Activated T-helper 1 cell treated with anti-CD3 and anti-CD28 coated beads, Interleukin-2, amount 50 U/mL, for 16 hours (primary cell): ENCODE results near the gene HARS1.
A peak's percentile ranks its signal among the peaks of the same experiment; 100 is the strongest.
"Not testable (repeated sequence)": the region's sequence is repeated elsewhere in the genome, so short reads cannot be mapped to it uniquely, and the experiment has no call there.

Experiments used
- DNase-seq, 2 donors: peaks; one replicate each; pipeline ENCODE4 v3.0.0-alpha.2; 2020; ENCODE audit warnings: low read depth in 1 of 2, low spot score in 1 of 2

Gene HARS1

GRCh38 chr5:140690941-140691924, at the start of gene HARS1, which contains the start of gene HARS2:
HARS1 (minus strand) TSS chr5:140691370; CDS start chr5:140691304, 66 bp downstream.
HARS2 (plus strand) TSS chr5:140691455; CDS start chr5:140691649, 194 bp downstream.
- DNase-seq: peak; percentile 65 to 73

GRCh38 chr5:140737486-140737885, 46.3 kb upstream of the HARS1 start:
- DNase-seq: no peak

GRCh38 chr5:140734354-140734753, 43.2 kb upstream of the HARS1 start:
- no peak for DNase-seq

GRCh38 chr5:140733098-140733497, 41.9 kb upstream of the HARS1 start:
- DNase-seq: no peak

GRCh38 chr5:140725799-140726471, 34.8 kb upstream of the HARS1 start:
- DNase-seq: peak; percentile 14 to 56

- DNase-seq: not testable (repeated sequence)
Measured at GRCh38 chr5:140721395-140721794, 30.2 kb upstream of the HARS1 start.

- not testable (repeated sequence) for DNase-seq
Measured at GRCh38 chr5:140720738-140721137, 29.6 kb upstream of the HARS1 start.

- no peak for DNase-seq
Measured at GRCh38 chr5:140718266-140718592, 27.1 kb upstream of the HARS1 start.

GRCh38 chr5:140716238-140716637, 25.1 kb upstream of the HARS1 start:
- DNase-seq: not testable (repeated sequence)

GRCh38 chr5:140713562-140714094, 22.5 kb upstream of the HARS1 start:
- DNase-seq: no peak

GRCh38 chr5:140711794-140712193, 20.6 kb upstream of the HARS1 start:
- no peak for DNase-seq

- peak; percentile 48 to 78 for DNase-seq
Measured at GRCh38 chr5:140710899-140711552, 19.9 kb upstream of the HARS1 start.

GRCh38 chr5:140708787-140709186, 17.6 kb upstream of the HARS1 start:
- not testable (repeated sequence) for DNase-seq

- no peak for DNase-seq
Measured at GRCh38 chr5:140707812-140708211, 16.6 kb upstream of the HARS1 start.

GRCh38 chr5:140700177-140701144, 9.3 kb upstream of the HARS1 start, which contains the start of gene ZMAT2:
ZMAT2 (plus strand) TSS chr5:140700447; CDS start chr5:140700461, 14 bp downstream.
- DNase-seq: peak; percentile 80 to 86

GRCh38 chr5:140696891-140697492, 5.8 kb upstream of the HARS1 start:
- no peak for DNase-seq

GRCh38 chr5:140694276-140694675, 3.1 kb upstream of the HARS1 start:
- DNase-seq: no peak

- DNase-seq: no peak
Measured at GRCh38 chr5:140690376-140690932, 716 bp downstream of the HARS1 start.

- DNase-seq: no peak
Measured at GRCh38 chr5:140678993-140679392, 12.2 kb downstream of the HARS1 start.
